Nephron progenitor cell (in vitro differentiated cells): Measurements from ENCODE around the gene CNTNAP2.
A peak's percentile ranks its signal among the peaks of the same experiment; 100 is the strongest.

Experiments
- DNase-seq: peaks from one replicate; pipeline ENCODE4 v3.0.0; 2021
- H3K27ac Mint-ChIP-seq: 2 replicates; pipeline ENCODE4 v1.8.0; 2021; ENCODE audit warnings: mild to moderate bottlenecking, moderate library complexity, mixed read lengths
- H3K27me3 Mint-ChIP-seq: 2 replicates; pipeline ENCODE4 v1.8.0; 2021; ENCODE audit warnings: mild to moderate bottlenecking, low read depth, mixed read lengths; ENCODE audit not compliant: poor library complexity
- H3K36me3 Mint-ChIP-seq: 2 replicates; pipeline ENCODE4 v1.8.0; 2021; ENCODE audit warnings: low read depth, mixed read lengths
- H3K4me1 Mint-ChIP-seq: 2 replicates; pipeline ENCODE4 v1.8.0; 2021; ENCODE audit warnings: mixed read lengths
- H3K4me3 Mint-ChIP-seq: 2 replicates; pipeline ENCODE4 v1.8.0; 2021; ENCODE audit warnings: mild to moderate bottlenecking, moderate library complexity, mixed read lengths
- H3K9me3 Mint-ChIP-seq: 2 replicates; pipeline ENCODE4 v1.8.0; 2021; ENCODE audit warnings: mild to moderate bottlenecking, moderate library complexity, mixed read lengths
- CTCF ChIP-seq: fragments of 200-600 bp; sonication (generic); IDR thresholded peaks from 2 replicates; pipeline ENCODE4 v1.5.0; 2021; ENCODE audit warnings: antibody characterized with exemption

CNTNAP2 gene

GRCh38 chr7:146090023-146090645 lies 26.5 kb upstream of the CNTNAP2 start:
- DNase-seq = peak; percentile 4
- Mint-ChIP-seq H3K4me3 (no peak overlapping the region), H3K27me3 (no peaks in the 10 kb centered on the region), H3K36me3 (no peaks in the 10 kb centered on the region), H3K4me1 (no peaks in the 10 kb centered on the region), H3K27ac (no peak overlapping the region), H3K9me3 (no peaks in the 10 kb centered on the region)
- TF ChIP-seq CTCF = peak; percentile 77

DNA sequence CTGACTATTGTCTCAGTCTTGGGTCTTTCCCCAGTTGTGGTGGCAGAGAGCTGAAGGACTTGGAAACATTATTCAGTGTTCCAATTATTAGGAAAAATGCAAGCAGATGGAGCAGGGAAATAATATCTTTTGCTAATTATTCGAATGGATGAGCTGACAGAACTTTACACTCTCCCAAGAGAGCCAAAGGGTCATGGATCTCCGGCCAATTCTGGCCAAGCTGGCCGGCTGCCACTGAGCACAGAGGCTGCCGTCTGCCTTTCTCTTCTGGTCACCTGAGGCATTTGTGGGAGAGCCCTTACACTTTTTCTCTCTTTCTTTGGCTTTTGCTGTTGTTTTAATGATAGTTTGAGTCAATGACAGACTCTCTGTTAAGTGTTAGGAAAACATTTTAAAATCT lies 22.2 kb upstream of the CNTNAP2 start:
- Mint-ChIP-seq H3K36me3 (no peaks in the 10 kb centered on the region), H3K4me1 (no peaks in the 10 kb centered on the region), H3K4me3 (no peak overlapping the region), H3K9me3 (no peaks in the 10 kb centered on the region), H3K27me3 (peaks cover under 1% of the 10 kb centered on the region), H3K27ac (no peak overlapping the region)
- no peak for TF ChIP-seq CTCF
- no peak for DNase-seq

DNA sequence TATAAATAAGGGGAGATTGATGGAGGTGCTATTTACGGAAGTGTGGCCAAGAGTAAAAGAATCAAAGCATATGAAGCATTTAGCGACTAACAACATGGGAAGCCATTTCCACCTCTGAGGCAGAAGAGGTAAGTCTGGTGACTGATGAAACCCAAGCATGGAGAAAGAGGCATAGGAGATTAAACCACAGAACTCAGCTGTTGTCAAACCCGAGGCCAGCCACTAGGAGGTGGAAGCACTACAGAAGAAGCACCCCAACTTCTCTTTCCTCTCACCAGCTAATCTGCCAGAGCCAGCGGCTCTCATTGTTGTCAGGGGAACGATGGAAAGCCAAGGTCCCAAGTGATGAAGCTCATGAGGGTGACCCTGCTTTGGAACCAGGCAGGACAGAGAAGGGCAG lies 19.6 kb upstream of the CNTNAP2 start:
- Mint-ChIP-seq H3K27ac (no peak overlapping the region), H3K4me1 (no peaks in the 10 kb centered on the region), H3K27me3 (peaks cover 4% of the 10 kb centered on the region), H3K4me3 (no peak overlapping the region), H3K9me3 (no peaks in the 10 kb centered on the region), H3K36me3 (no peaks in the 10 kb centered on the region)
- DNase-seq = peak; percentile 22
- peak; percentile 19 for TF ChIP-seq CTCF

DNA sequence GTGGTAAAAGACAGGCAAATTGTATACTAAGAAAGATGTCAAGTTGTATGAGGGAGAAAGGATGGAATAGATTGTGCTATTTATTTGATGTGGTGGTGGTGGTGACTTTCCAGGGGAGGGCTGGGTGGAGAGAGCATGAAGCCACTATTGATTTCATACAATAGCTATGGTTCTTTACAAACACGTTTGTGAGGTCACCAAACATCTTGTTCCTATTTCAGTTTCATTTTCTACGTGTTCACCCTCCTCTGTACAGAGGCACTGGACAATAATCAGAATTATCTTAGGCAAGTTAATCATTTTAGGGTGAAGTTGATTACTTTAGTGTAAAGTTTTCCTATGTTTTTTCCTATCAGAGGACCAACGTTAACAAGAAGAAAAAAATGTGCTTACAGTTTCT lies 10.3 kb upstream of the CNTNAP2 start:
- H3K4me3 Mint-ChIP-seq = no peak overlapping the region
- no peak for DNase-seq
- no peak overlapping the region for H3K27ac Mint-ChIP-seq
- no peaks in the 10 kb centered on the region for H3K9me3 Mint-ChIP-seq
- H3K36me3 Mint-ChIP-seq = no peaks in the 10 kb centered on the region
- TF ChIP-seq CTCF = no peak
- H3K4me1 Mint-ChIP-seq = no peaks in the 10 kb centered on the region
- H3K27me3 Mint-ChIP-seq = peaks cover 18% of the 10 kb centered on the region

GRCh38 chr7:146112755-146113154 lies 3.8 kb upstream of the CNTNAP2 start:
- H3K4me3 Mint-ChIP-seq = no peak overlapping the region
- no peak for TF ChIP-seq CTCF
- no peaks in the 10 kb centered on the region for H3K9me3 Mint-ChIP-seq
- H3K36me3 Mint-ChIP-seq = no peaks in the 10 kb centered on the region
- no peak overlapping the region for H3K27ac Mint-ChIP-seq
- peaks cover 17% of the 10 kb centered on the region for H3K4me1 Mint-ChIP-seq
- peaks cover 40% of the 10 kb centered on the region for H3K27me3 Mint-ChIP-seq
- DNase-seq = no peak

- TF ChIP-seq CTCF = no peak
- Mint-ChIP-seq H3K27ac (no peak overlapping the region), H3K4me1 (peaks cover 18% of the 10 kb centered on the region)
Measured at GRCh38 chr7:146115548-146115850, 1.1 kb upstream of the CNTNAP2 start.

More at GRCh38 chr7:146115548-146115850, 1.1 kb upstream of the CNTNAP2 start:
- Mint-ChIP-seq H3K9me3 (no peaks in the 10 kb centered on the region), H3K36me3 (no peaks in the 10 kb centered on the region), H3K4me3 (peak overlapping the region; percentile 94), H3K27me3 (peaks cover 53% of the 10 kb centered on the region)
- no peak for DNase-seq
